GDM1 (cell line): ENCODE results near the gene HES5.
A peak's percentile ranks its signal among the peaks of the same experiment; 100 is the strongest.

Experiments
- DNase-seq: peaks from one replicate; lab custom pipeline; 2025; lab: John Stamatoyannopoulos, UW

The HES5 gene

GRCh38 chr1:2546515-2547209 lies 16.6 kb upstream of the HES5 start:
- DNase-seq: peak; percentile 84

GRCh38 chr1:2545754-2546514 lies 15.9 kb upstream of the HES5 start:
- DNase-seq: peak; percentile 84

- DNase-seq: no peak
These were observed 15.0 kb upstream of the HES5 start for GRCh38 chr1:2544875-2545640.

GRCh38 chr1:2544093-2544874 lies 14.2 kb upstream of the HES5 start:
- DNase-seq: no peak

- no peak for DNase-seq
These were observed 13.6 kb upstream of the HES5 start for GRCh38 chr1:2543543-2544092.

GRCh38 chr1:2542246-2542915 lies 12.3 kb upstream of the HES5 start:
- DNase-seq: no peak

- no peak for DNase-seq
These were observed 11.7 kb upstream of the HES5 start for GRCh38 chr1:2541619-2542245.

GRCh38 chr1:2540816-2541492 lies 10.9 kb upstream of the HES5 start:
- no peak for DNase-seq

GRCh38 chr1:2539312-2539907 lies 9.3 kb upstream of the HES5 start:
- DNase-seq: no peak

- DNase-seq: no peak
These were observed 8.8 kb upstream of the HES5 start for GRCh38 chr1:2538872-2539271.

- no peak for DNase-seq
These were observed 8.3 kb upstream of the HES5 start for GRCh38 chr1:2538376-2538775.

GRCh38 chr1:2537784-2538115 lies 7.7 kb upstream of the HES5 start:
- no peak for DNase-seq

- DNase-seq: no peak
These were observed 5.9 kb upstream of the HES5 start for GRCh38 chr1:2535981-2536380.

- no peak for DNase-seq
These were observed 5.4 kb upstream of the HES5 start for GRCh38 chr1:2535455-2535854.

GRCh38 chr1:2534687-2535441 lies 4.8 kb upstream of the HES5 start:
- DNase-seq: no peak

GRCh38 chr1:2534315-2534686 lies 4.2 kb upstream of the HES5 start:
- no peak for DNase-seq

- no peak for DNase-seq
These were observed 3.3 kb upstream of the HES5 start for GRCh38 chr1:2533365-2533764.

- DNase-seq: no peak
These were observed 2.6 kb upstream of the HES5 start for GRCh38 chr1:2532485-2533160.
